DMS79 treated with DMSO at 0.1 percent for 48 hours (cell line): ENCODE measurements around the gene ATG4A.

Source experiments
- DNase-seq: peaks from one replicate; lab custom pipeline; 2025; lab: John Stamatoyannopoulos, UW

The ATG4A gene

DNA sequence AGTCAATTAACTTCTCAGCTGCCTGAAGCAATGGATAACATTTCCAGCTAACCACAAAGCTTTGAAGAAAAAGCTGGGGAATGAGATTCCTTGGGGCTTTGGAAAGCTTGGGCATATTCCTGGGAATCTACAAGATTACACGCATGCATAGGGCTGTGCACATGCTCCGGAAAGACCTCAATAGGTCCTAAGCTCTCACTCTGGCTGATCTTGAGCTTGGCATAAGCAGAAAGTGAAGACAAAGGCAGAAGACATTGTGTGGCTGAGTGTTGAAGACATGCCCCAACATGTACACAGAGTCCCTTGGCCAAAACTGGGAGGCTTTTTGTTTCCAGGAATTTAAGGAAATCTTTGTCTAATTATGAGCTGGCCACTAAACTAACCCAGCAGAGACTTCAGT lies 31.2 kb downstream of the ATG4A start:
- DNase-seq = peak; percentile 4

DNA sequence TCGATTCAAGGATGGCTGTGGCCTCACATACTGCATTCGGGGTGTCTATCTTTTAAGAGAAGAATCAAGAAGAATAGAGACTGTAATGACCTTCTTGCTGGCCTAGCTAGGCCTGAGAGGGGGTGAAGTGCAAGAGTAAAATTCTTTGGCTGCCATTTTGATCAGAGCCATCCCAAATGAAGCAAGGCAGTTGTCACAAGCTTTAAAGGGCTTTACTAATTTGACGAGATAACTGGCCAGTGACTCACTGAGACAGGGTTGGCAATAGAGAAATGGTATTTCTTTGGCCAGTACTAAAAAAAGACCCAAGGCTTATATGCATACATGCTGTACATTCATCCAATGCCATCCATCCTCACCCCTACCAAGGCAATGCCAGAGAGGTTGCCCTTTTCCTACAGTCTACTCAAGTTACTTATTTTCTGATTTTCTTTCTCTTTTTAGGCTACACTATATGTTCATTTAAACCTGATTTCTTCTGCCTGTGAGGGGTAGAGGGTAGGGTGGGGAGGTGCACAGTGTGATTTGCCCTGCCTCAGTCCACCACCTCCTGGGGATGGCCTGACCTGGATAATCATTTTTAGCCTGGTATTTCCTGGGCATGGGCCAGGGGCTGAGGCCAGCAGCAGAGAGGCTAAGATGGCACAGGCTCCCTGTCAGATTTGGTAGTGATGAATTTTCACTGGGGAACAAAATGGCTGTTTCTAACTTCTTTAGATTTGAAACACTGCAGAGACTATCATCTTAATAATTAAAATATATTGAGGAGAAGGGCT lies 32.2 kb downstream of the ATG4A start:
- no peak for DNase-seq

DNA sequence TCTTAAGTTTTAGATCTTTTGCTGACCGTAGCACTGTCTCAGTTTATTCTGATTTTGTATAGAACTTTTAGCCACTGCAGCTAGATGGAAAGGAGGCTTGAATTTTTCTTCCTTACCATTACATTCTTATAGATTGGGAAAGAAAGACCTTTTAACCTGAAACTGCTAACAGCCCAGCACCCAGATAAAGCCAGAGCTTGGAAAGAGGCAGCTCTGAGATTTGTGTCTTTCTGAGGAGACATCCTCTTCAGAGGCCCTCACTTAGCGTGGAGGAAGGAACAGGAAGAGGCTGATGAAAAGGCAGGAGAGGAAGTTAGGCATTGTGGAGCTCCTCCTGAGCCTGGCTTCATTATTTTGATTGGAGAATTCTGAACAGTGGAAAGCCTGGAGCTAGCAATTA lies 35.1 kb downstream of the ATG4A start:
- DNase-seq = no peak

DNA sequence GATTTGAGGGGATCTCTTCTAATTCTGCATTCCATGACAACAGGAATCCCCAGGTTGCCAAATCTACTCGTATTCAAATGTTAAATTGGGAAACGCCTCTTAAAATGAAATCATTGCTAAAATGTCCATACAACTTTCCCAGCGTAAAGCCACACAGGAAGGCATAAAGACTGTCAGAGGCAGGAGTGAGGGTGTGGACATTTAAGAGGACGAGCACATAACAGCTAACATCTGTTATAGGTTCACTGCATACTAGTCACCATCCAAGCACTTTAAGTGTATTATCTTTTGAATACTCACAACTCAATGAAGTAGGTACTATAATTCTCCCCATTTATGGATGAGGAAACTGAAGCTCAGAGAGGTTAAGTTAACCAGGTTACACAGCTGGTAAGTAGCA lies 35.6 kb downstream of the ATG4A start:
- no peak for DNase-seq

DNA sequence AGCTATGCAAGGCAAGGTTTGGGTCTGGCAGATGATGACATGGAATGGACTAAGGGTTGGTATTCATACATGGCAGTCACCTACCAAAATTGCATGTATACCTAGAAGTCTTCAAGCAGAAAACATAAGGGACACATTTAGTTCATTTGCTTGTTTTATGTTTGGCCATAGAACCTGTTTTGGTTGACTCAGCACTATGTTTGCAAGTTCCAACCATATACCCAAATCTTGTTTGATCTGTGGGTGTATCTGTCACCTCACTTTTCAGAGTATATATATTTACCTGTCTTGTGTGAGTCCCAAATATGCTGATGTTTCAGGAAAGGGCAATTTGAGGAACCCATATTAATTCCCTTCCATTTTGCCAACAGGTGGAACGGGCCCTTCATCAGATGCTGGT lies 39.3 kb downstream of the ATG4A start:
- DNase-seq = no peak

DNA sequence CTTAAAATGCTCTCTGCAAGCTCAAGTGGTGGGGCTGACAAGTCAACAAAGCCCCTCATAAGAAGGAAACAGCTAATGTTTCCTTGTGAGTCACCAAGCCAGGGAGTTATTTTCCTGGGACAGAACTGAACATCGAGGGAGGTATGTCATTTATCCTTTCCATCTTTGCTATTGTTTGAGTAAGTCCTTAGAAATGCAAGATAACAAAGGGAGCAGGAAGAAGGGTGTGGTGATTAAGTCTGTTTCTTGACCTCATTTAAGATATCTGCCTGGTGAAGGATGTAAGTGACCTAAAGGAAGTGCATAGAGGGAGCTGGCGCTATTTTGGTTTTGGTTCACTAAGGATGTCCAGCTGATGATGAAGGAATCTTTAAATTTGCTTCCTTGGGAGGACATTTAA lies 39.9 kb downstream of the ATG4A start:
- DNase-seq = no peak

DNA sequence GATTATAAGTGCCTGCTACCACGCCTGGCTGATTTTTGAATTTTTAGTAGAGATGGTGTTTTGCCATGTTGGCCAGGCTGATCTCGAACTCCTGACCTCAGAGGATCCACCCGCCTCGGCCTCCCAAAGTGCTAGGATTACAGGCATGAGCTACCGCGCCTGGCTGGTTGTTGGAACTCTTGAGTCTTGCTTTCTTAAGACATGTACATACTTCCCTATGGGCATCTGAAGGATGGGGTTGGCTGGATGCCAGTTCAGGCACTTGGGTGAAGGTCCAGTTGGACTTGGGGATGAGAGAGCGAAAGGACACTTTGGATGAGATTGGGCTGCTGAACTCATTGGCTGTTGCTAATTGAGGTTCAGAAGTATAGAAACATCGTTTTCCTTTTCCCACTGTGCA lies 40.5 kb downstream of the ATG4A start:
- no peak for DNase-seq

DNA sequence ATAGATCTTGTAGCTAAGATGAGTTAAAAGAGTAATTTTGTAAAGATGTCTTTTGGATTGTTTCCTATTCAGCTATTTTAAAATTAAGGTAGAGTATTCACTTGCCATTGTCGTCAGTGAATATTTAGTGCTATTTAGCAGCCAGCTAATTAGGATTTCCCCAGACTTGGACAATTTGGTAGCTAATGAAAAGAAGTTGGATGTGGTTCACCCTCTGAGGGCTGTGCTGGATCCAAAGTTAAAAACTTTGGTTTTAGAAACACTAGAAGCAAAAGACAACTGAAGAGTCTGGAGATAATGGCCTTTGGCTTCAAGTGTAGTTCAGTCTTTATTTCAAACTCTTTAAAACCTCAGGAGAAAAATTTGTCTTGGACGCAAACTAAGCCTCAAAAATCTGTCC lies 41.3 kb downstream of the ATG4A start:
- DNase-seq = no peak

DNA sequence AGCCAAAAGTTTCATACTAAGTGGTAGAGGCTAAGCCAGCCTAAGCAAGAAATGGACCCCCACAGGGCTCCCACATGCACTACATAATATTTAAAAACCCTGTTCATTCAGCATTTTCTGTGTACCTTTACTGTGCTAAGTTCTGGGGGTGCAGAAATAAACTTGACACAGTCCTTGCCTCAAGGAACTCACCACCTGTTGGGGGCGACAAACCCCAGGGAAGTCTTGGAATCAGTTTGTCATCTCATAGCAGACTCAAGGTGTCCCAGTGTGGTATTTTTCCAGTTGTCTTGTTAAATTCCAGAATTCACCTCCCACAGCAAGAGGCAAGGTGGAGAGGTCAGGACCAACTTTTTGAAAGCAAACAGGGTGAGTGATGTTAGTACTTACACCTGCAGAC lies 43.1 kb downstream of the ATG4A start:
- DNase-seq = no peak

DNA sequence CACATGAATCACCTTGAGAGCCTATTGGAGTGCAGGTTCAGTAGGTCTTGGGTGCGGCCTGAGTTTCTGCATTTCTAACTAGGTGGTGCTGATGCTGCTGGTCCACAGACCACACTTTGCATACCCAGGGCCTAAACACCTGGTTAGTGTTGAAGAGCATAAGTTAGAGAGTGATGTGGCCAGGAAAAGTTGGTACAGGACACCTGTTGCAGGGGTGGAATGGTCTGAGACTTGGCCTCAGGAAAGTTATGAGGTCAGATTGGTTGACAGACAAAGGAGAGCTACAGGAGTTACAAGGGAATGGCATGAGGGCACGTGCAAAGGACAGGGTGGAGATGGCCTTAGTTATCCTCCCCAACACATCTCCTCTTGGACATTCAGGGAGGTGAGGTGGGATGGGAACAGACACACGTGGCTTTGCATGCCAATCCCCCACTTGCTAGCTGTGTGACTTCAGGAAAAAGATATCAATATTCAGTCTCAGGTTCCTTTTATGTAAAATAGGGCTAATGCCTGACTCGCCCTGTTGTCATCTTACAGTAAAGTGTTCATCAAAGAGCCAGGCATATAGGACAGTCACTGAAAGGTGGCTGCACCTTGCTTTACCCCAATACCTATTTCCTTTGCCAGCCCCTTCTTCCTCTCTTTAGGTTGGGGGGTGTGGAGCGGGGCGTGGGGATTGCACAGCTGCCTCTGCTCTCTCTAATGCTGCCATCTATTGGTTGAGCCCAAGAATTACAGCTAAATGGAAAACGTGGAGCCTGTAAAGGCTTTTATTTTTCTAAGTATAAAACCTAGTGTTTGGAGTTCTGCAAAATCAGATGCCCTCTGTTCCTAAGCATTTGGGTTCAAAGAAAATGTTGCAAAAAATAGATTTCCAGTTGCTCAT lies 47.5 kb downstream of the ATG4A start:
- DNase-seq = no peak

DNA sequence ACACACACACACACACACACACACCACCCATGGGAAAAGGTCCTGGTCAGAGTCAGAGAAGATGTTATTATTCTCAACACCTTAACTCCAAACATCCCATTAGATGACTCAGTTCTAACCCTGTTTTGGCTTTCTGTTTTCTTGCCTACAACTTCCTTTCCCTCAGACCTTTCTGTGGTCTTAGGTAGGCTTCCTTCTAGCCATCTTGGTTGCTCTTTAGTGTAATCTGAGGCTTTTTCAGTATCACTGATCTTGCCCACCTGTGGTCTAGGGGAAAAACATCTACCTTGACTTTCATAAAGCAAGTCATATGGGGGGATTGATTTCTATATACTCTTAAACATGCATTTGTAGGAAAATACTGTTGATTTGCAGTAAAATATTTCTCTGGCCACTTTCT lies 56.9 kb downstream of the ATG4A start:
- DNase-seq = no peak

DNA sequence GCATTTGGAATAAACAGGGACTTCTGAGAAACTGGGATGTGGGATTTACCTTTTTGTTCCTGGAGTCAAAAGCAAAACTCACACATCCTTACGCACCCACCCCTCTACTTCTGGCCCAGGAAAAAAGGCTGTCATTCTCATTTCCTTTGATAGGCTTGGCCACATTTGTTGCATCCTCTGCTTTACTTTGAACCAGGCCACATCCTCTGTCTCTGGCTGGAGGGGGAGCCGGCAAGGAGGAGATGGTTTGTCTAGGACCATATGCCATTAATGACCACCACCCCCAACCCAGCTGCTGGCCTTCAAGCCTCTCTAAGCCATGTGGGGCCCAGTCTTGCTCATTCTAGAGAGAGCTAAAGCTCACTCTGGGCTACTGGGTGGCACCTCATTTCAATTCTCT lies 64.5 kb downstream of the ATG4A start:
- DNase-seq = no peak

DNA sequence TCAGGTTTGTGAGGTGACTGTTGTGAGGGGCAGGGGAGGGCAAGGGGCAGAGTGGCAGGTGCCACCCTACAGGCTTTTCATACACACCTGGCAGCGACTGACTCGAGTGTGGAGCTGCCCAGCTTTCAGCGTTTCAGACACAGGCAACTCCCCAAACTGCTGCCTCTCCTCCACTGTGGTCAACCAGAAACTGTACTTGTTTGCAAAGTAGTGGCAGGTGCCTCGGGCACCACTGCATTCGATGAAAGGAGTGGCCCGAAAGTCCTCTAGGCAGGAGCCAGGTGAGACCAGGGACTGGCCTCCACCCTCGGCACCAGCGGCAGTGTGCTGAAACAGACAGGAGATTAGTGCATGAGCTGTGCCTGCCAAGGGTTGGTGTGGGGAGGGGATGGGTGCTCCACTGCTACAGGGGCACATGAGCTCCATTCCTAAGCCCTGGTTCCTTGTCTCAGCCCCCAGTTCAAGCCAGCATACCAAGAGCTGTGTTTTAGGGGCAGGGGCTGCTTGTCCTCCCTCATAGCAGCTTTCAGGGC lies 65.4 kb downstream of the ATG4A start:
- DNase-seq = no peak

DNA sequence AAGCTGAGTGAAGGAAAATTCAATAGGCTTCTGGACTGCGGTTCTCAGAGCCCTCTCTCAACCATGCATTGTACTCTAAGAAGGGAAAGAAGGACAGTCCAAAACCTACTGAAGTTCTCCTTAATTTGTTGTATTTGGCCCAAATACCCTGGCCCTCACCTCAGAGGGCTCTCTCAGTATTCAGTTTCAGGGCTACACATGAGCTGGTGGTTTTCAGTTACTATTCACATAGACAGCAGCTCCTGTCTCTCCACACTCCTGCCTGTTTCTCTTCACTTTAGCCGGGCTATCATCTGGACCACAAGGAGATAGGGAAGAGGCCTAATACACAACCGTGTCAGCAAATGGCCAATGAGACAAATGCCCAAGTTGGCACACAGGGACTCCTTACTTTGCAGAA lies 66.0 kb downstream of the ATG4A start:
- DNase-seq = no peak

DNA sequence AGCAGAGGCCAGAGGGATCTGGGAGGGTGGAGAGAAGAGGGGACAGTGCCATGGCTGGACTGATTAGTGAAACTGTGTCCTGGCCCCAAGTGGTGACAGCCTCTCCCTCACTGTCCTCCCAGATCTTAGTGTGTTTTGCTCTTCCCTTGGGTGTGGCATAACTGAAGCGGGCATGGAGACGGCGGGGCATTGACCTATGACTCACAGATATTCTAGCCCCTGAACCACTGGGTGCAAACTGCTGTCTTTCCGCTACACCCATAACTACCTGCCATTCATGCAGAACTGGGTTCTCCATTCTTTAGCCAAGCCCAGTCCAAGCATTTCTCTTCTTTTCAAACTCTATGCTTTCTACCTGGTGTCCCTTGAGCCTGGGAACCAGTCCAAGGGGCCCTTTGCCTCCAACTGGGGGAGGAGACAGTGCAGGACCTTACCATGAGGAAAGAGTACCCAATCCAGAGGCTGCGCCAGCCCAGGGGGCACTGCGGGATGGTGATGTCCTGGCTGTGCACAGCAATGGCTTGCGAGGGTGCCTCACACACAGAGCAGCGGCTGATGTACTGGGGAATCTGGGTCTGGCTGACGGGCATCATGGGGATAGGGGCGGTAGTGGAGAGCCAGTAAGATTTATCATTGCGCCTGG lies 67.6 kb downstream of the ATG4A start:
- DNase-seq = no peak

DNA sequence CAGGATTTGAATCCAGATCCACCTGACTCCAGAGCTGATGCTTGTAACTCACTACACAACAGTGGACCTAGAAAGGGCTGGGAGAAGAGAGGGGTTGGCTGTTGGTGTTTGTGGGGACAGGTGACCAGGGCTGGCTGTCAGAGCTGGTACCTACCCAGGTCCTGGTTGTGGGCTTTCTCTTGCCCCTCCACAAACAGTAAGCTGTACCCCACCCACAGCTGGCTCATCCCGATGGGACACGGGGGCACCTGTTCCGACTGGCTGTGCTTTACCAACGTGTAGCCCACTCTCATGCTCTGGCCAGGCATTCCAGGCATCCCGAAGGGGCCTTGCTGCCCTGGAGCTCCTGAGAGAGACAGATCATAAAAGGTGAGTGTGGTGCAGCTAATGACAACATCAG lies 68.7 kb downstream of the ATG4A start:
- DNase-seq = no peak

DNA sequence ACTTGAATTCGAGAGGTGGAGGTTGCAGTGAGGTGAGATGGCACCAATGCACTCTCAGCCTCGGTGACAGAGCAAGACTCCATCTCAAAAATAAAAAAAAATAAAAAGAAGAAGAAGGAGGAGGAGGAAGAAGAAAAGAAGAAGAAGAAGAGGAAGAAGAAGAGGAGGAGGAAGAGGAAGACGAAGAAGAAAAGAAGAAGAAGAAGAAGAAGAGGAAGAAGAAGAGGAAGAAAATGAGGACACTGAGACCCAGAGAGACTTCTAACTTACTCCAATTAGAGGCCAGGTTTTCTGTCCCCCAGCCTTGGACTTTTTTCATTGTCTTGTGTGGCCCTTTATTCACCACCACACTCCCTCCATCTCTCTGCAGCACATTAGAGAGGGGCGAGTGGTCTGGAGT lies 70.7 kb downstream of the ATG4A start:
- DNase-seq = no peak

DNA sequence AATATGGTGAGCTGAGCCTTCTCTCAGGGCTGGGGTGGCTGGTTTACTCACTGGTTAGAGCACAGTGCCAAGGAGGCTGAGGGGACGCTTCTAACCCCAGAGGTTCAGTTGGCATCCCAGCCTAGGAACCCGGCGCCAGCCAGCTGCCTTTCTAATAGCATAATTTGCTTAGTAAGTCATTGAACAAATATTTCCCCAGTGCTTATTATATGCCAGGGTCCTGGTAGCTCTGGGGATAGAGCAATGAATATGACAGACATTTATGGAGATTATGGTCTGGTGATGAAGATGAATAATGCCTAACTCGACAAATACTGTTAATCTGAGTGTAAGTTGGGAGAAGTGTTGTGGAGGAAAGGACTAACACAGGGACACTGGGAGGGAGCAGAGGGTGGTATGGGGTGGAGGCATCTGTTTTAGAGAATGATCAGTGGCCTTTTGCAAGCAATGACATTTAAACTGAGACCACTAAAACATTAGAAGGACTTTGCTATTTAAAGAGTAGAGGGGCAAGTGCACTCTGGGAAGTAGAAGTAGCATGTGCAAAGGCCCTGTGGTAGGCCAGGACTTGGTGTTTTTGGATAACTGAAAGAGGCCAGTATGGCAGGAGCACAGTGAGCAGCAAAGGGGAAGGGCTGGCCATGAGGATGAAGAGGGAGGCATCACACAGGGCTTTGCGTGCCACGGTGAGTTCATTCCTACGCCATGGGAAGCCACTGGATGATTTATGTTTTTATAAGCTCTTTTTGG lies 71.9 kb downstream of the ATG4A start:
- no peak for DNase-seq

DNA sequence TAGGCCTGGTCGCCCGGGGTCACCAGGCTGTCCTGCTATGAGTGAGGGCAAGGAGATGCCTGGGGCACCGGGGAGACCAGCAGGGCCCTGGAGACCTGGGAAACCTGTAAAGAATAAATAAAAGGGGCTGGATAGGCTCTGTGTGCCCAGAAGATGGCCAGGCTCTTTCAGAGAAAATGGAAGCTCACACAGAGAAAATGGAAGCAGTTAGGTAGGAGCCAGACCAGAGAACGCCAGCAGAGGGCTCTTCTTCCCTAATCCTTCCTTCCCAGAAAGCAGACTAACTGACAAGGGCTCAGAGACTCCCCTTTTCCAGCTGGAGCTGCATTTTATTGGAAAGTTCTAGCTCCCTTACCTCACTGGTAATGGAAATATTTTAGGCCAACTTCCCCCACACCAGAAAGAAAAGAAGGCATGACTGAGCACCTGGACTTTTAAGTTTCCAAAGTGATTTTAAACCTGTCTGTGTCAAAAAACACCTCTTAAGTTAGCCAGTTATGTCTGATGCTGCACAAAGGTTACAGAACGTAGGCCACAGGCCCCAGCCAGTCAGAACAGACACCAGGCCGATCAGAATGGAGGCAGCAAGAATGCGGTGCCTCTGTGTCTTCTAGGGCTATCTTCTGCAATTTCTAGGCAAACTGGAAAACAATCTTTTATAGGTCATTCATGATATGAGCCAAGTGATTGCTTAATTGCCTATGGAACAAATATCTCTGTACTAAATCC lies 74.0 kb downstream of the ATG4A start:
- DNase-seq = peak; percentile 11

DNA sequence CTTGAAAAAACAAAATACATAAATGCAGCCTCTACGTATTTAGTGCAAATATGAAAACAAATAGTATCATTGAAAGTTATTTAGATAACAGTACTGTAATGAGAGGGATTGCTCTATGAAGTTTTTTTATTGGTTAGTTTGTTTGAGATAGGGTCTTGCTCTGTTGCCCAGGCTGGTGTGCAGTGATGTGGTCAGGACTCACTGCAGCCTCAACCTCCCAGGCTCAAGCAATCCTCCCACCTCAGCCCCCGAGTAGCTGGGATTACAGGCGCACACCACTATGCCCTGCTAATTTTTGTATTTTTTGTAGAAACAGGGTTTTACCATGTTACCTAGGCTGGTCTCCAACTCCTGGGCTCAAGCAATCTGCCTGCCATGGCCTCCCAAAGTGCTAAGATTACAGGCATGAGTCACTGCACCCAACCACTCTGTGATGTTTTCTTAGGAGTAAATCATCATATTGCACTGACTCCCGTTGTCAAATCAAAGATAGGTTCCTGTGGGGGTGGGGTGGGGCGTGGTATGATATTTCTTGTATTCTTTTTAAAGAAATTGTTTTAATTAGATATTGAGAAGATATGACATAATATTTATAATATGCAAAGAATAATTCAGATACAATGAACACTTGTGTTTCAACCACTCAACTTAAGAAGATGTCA lies 75.8 kb downstream of the ATG4A start:
- no peak for DNase-seq
